Measurements from ENCODE around the gene LRRC23.
A peak's percentile ranks its signal among the peaks of the same experiment; 100 is the strongest.

DNA sequence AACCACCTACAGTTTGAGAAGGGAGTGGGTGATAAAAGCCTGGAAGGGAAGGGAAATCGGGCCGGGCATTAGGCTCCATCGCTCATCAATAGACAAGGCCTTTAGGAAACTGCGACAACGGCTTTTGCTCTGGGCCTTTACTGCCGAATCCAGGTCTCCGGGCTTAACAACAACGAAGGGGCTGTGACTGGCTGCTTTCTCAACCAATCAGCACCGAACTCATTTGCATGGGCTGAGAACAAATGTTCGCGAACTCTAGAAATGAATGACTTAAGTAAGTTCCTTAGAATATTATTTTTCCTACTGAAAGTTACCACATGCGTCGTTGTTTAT is 38.7 kb downstream of the LRRC23 start:
- TF ChIP-seq, protein P1, sequence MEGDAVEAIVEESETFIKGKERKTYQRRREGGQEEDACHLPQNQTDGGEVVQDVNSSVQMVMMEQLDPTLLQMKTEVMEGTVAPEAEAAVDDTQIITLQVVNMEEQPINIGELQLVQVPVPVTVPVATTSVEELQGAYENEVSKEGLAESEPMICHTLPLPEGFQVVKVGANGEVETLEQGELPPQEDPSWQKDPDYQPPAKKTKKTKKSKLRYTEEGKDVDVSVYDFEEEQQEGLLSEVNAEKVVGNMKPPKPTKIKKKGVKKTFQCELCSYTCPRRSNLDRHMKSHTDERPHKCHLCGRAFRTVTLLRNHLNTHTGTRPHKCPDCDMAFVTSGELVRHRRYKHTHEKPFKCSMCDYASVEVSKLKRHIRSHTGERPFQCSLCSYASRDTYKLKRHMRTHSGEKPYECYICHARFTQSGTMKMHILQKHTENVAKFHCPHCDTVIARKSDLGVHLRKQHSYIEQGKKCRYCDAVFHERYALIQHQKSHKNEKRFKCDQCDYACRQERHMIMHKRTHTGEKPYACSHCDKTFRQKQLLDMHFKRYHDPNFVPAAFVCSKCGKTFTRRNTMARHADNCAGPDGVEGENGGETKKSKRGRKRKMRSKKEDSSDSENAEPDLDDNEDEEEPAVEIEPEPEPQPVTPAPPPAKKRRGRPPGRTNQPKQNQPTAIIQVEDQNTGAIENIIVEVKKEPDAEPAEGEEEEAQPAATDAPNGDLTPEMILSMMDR (IDR thresholded peaks at IDR 0.05) = no peak
- peak in 1 of 2 donors; percentile 67 for TF ChIP-seq POLR2AphosphoS5 (IDR thresholded peaks at IDR 0.05)
- no peak for TF ChIP-seq POLR2A (IDR thresholded peaks at IDR 0.05; ENCODE audit: low read depth)
- TF ChIP-seq EP300 (IDR thresholded peaks at IDR 0.05) = no peak
